ENCODE results near the gene CGA.

Gene CGA

GRCh38 chr6:87105823-87106222, 10.9 kb upstream of the CGA start:
- Histone ChIP-seq H3K9ac (ENCODE audit: low read depth, low read length) (no peak overlapping the region), H3K36me3 (ENCODE audit: control insufficient read depth, insufficient read depth, low read length) (no peaks in the 10 kb centered on the region), H3K4me1 (ENCODE audit: control insufficient read depth, insufficient read depth, low read length) (no peaks in the 10 kb centered on the region), H3K27me3 (ENCODE audit: control insufficient read depth, insufficient read depth, low read length) (no peaks in the 10 kb centered on the region), H3K9me3 (ENCODE audit: control insufficient read depth, insufficient read depth, low read length) (no peaks in the 10 kb centered on the region), H3K4me3 (ENCODE audit: low read depth, low read length) (no peak overlapping the region)

GRCh38 chr6:87104667-87105066, 9.8 kb upstream of the CGA start:
- Histone ChIP-seq H3K9me3 (ENCODE audit: control insufficient read depth, insufficient read depth, low read length) (no peaks in the 10 kb centered on the region), H3K4me3 (ENCODE audit: low read depth, low read length) (no peak overlapping the region), H3K27me3 (ENCODE audit: control insufficient read depth, insufficient read depth, low read length) (no peaks in the 10 kb centered on the region), H3K36me3 (ENCODE audit: control insufficient read depth, insufficient read depth, low read length) (no peaks in the 10 kb centered on the region), H3K9ac (ENCODE audit: low read depth, low read length) (no peak overlapping the region), H3K4me1 (ENCODE audit: control insufficient read depth, insufficient read depth, low read length) (no peaks in the 10 kb centered on the region)

DNA sequence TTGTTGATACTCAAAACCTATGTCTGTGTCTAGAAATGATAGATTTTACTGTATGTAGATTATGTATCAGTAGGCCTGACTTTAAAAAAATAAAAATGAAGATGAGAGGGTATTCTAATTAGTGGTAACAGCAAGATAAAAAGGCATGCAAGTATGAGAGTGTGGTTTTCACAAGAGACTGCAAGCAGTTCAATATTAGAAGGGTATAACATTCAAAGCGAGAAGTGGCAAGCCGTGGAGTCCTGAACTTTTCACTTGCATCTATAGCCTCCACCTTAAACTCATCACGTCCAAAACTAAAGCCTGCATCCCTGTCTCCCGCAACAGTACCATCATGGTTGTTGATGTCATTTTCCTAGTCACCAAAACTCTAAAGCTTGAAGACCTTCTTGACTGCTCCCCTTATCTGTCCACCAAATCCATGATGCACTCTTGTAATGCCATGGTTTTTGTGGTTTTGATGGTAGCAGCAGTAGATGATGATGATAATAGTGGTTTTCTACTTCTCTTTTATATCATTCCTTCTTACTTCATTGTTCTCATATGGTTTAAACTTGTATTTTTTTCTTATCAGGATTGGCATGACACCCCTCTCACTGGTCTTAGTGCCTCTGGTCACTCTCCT, 9.2 kb upstream of the CGA start:
- no peaks in the 10 kb centered on the region for H3K9me3 ChIP-seq (ENCODE audit: control insufficient read depth, insufficient read depth, low read length)
- H3K27me3 ChIP-seq (ENCODE audit: control insufficient read depth, insufficient read depth, low read length) = no peaks in the 10 kb centered on the region
- H3K9ac ChIP-seq (ENCODE audit: low read depth, low read length) = no peak overlapping the region

DNA sequence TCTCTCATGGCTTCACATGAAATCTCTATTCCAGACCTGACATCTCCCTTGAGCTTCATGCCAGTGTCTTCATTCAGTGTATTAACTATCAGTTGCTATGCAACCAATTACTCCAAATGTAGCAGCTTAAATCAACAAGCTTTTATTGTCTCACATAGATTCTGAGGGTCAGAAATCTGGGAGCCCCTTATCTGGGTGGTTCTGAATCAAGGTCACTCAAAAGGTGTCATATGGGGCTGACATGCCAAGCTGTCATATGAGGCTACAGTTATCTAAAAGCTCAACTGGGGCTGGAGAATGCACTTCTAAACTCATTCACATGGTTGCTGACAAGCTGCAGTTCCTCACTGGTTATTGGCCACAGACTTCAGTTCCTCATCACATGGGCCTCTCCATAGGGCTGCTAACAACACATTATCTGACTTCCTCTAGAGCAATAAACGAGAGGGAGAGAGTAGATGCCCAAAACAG, 7.3 kb upstream of the CGA start:
- H3K36me3 ChIP-seq (ENCODE audit: control insufficient read depth, insufficient read depth, low read length) = no peaks in the 10 kb centered on the region
- H3K4me3 ChIP-seq (ENCODE audit: low read depth, low read length) = no peak overlapping the region
- no peaks in the 10 kb centered on the region for H3K4me1 ChIP-seq (ENCODE audit: control insufficient read depth, insufficient read depth, low read length)
- H3K9ac ChIP-seq (ENCODE audit: low read depth, low read length) = no peak overlapping the region
- H3K27me3 ChIP-seq (ENCODE audit: control insufficient read depth, insufficient read depth, low read length) = no peaks in the 10 kb centered on the region
- H3K9me3 ChIP-seq (ENCODE audit: control insufficient read depth, insufficient read depth, low read length) = no peaks in the 10 kb centered on the region

More for the DNA sequence above, 9.2 kb upstream of the CGA start:
- Histone ChIP-seq H3K4me1 (ENCODE audit: control insufficient read depth, insufficient read depth, low read length) (no peaks in the 10 kb centered on the region), H3K4me3 (ENCODE audit: low read depth, low read length) (no peak overlapping the region), H3K36me3 (ENCODE audit: control insufficient read depth, insufficient read depth, low read length) (no peaks in the 10 kb centered on the region)

GRCh38 chr6:87101067-87101466, 6.2 kb upstream of the CGA start:
- Histone ChIP-seq H3K9me3 (ENCODE audit: control insufficient read depth, insufficient read depth, low read length) (no peaks in the 10 kb centered on the region), H3K36me3 (ENCODE audit: control insufficient read depth, insufficient read depth, low read length) (no peaks in the 10 kb centered on the region), H3K27me3 (ENCODE audit: control insufficient read depth, insufficient read depth, low read length) (no peaks in the 10 kb centered on the region), H3K4me3 (ENCODE audit: low read depth, low read length) (no peak overlapping the region), H3K4me1 (ENCODE audit: control insufficient read depth, insufficient read depth, low read length) (no peaks in the 10 kb centered on the region), H3K9ac (ENCODE audit: low read depth, low read length) (no peak overlapping the region)

- H3K9ac ChIP-seq (ENCODE audit: low read depth, low read length) = no peak overlapping the region
- H3K4me1 ChIP-seq (ENCODE audit: control insufficient read depth, insufficient read depth, low read length) = no peaks in the 10 kb centered on the region
- H3K4me3 ChIP-seq (ENCODE audit: low read depth, low read length) = no peak overlapping the region
- H3K27me3 ChIP-seq (ENCODE audit: control insufficient read depth, insufficient read depth, low read length) = no peaks in the 10 kb centered on the region
- H3K9me3 ChIP-seq (ENCODE audit: control insufficient read depth, insufficient read depth, low read length) = no peaks in the 10 kb centered on the region
- no peaks in the 10 kb centered on the region for H3K36me3 ChIP-seq (ENCODE audit: control insufficient read depth, insufficient read depth, low read length)
Observed at GRCh38 chr6:87100216-87100615, 5.3 kb upstream of the CGA start.

GRCh38 chr6:87099472-87099871, 4.6 kb upstream of the CGA start:
- no peaks in the 10 kb centered on the region for H3K36me3 ChIP-seq (ENCODE audit: control insufficient read depth, insufficient read depth, low read length)
- H3K9ac ChIP-seq (ENCODE audit: low read depth, low read length) = no peak overlapping the region
- H3K9me3 ChIP-seq (ENCODE audit: control insufficient read depth, insufficient read depth, low read length) = no peaks in the 10 kb centered on the region
- no peak overlapping the region for H3K4me3 ChIP-seq (ENCODE audit: low read depth, low read length)
- no peaks in the 10 kb centered on the region for H3K4me1 ChIP-seq (ENCODE audit: control insufficient read depth, insufficient read depth, low read length)
- H3K27me3 ChIP-seq (ENCODE audit: control insufficient read depth, insufficient read depth, low read length) = no peaks in the 10 kb centered on the region

DNA sequence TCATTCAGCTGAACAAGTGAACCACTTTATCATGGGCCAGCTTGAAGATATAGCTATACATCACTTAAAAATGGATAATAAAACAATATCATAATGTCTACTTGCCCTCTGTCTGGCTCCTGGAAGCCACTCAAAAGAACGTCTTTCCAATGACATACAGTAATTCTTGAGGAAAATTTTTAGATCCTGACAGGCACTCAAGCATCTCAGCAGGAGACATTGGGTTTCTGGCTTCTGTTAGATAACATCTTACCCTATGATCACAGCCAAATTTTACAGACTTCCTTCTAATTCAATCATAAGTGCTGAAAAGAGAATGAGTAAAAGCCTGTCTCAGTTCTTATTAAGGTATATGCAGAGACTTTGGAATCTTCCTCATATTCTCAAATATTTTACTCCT, 330 bp downstream of the CGA start:
- no peak overlapping the region for H3K9ac ChIP-seq (ENCODE audit: low read depth, low read length)
- H3K36me3 ChIP-seq (ENCODE audit: control insufficient read depth, insufficient read depth, low read length) = no peaks in the 10 kb centered on the region
- no peaks in the 10 kb centered on the region for H3K9me3 ChIP-seq (ENCODE audit: control insufficient read depth, insufficient read depth, low read length)
- no peaks in the 10 kb centered on the region for H3K4me1 ChIP-seq (ENCODE audit: control insufficient read depth, insufficient read depth, low read length)
- H3K4me3 ChIP-seq (ENCODE audit: low read depth, low read length) = no peak overlapping the region
- H3K27me3 ChIP-seq (ENCODE audit: control insufficient read depth, insufficient read depth, low read length) = no peaks in the 10 kb centered on the region

DNA sequence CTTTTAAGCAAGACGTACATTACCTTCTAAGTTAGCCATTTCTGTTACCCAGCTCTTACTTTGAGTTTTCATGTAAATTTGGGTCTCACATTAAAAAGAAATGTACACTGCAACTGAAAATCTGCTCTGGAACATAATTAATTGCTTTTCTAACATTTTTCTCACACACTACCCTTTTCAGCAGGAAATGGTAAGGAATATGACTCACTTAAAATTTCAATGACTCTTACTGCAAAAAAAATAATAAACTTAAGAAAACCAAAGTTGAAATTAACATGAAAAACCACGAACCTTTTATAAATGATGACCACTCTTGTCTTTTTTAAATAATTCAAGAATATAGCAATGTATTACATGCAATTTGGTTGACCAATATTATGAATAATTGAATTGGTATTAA, 1.3 kb downstream of the CGA start:
- no peaks in the 10 kb centered on the region for H3K9me3 ChIP-seq (ENCODE audit: control insufficient read depth, insufficient read depth, low read length)
- no peaks in the 10 kb centered on the region for H3K4me1 ChIP-seq (ENCODE audit: control insufficient read depth, insufficient read depth, low read length)
- no peaks in the 10 kb centered on the region for H3K36me3 ChIP-seq (ENCODE audit: control insufficient read depth, insufficient read depth, low read length)
- H3K9ac ChIP-seq (ENCODE audit: low read depth, low read length) = no peak overlapping the region
- H3K4me3 ChIP-seq (ENCODE audit: low read depth, low read length) = no peak overlapping the region
- H3K27me3 ChIP-seq (ENCODE audit: control insufficient read depth, insufficient read depth, low read length) = no peaks in the 10 kb centered on the region

DNA sequence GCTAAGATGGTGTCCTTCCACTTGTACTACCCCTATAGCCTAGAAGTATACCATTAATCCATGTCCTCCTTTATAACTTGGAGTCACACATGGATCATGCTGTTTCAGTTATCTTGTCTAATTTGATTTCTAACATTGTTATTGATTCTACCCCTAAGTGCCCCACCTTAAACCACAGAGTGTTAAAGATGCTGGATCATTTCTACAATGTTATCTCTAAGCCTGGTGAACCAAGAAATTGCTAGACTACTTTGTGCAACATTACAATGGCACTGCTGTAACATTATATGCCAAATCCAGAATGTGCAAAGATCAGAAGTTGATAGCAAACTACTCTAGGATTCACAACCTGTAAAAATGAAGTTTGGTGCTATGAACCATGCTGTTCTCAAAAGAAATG, 1.7 kb downstream of the CGA start:
- no peak overlapping the region for H3K4me3 ChIP-seq (ENCODE audit: low read depth, low read length)
- no peaks in the 10 kb centered on the region for H3K27me3 ChIP-seq (ENCODE audit: control insufficient read depth, insufficient read depth, low read length)
- H3K4me1 ChIP-seq (ENCODE audit: control insufficient read depth, insufficient read depth, low read length) = no peaks in the 10 kb centered on the region
- H3K9ac ChIP-seq (ENCODE audit: low read depth, low read length) = no peak overlapping the region
- no peaks in the 10 kb centered on the region for H3K9me3 ChIP-seq (ENCODE audit: control insufficient read depth, insufficient read depth, low read length)
- no peaks in the 10 kb centered on the region for H3K36me3 ChIP-seq (ENCODE audit: control insufficient read depth, insufficient read depth, low read length)

- H3K4me3 ChIP-seq (ENCODE audit: low read depth, low read length) = no peak overlapping the region
- no peaks in the 10 kb centered on the region for H3K27me3 ChIP-seq (ENCODE audit: control insufficient read depth, insufficient read depth, low read length)
- no peaks in the 10 kb centered on the region for H3K9me3 ChIP-seq (ENCODE audit: control insufficient read depth, insufficient read depth, low read length)
Observed at GRCh38 chr6:87092435-87092834, 2.5 kb downstream of the CGA start.

GRCh38 chr6:87089135-87089534, 5.8 kb downstream of the CGA start:
- no peaks in the 10 kb centered on the region for H3K36me3 ChIP-seq (ENCODE audit: control insufficient read depth, insufficient read depth, low read length)
- no peaks in the 10 kb centered on the region for H3K9me3 ChIP-seq (ENCODE audit: control insufficient read depth, insufficient read depth, low read length)
- H3K27me3 ChIP-seq (ENCODE audit: control insufficient read depth, insufficient read depth, low read length) = no peaks in the 10 kb centered on the region
- no peak overlapping the region for H3K4me3 ChIP-seq (ENCODE audit: low read depth, low read length)
- H3K9ac ChIP-seq (ENCODE audit: low read depth, low read length) = no peak overlapping the region
- no peaks in the 10 kb centered on the region for H3K4me1 ChIP-seq (ENCODE audit: control insufficient read depth, insufficient read depth, low read length)

More at GRCh38 chr6:87092435-87092834, 2.5 kb downstream of the CGA start:
- no peaks in the 10 kb centered on the region for H3K4me1 ChIP-seq (ENCODE audit: control insufficient read depth, insufficient read depth, low read length)
- no peak overlapping the region for H3K9ac ChIP-seq (ENCODE audit: low read depth, low read length)
- no peaks in the 10 kb centered on the region for H3K36me3 ChIP-seq (ENCODE audit: control insufficient read depth, insufficient read depth, low read length)

Data from iPS-15b (cell line).